ENCODE measurements around the gene AGBL4. TPM values are rescaled to one million over a fixed set of nuclear protein-coding genes. Genes with fewer than 3 reads are reported as not detected.

AGBL4 gene
- total RNA-seq, 4 donors from 2014 or later, result not detected

- Histone ChIP-seq H3K27ac (no peak overlapping the region), H3K27me3 (peaks cover 0 to 19% (median 0%) of the 10 kb centered on the region in 4 donors), H3K36me3 (no peaks in the 10 kb centered on the region), H3K4me1 (peaks cover 0 to 11% (median 0%) of the 10 kb centered on the region in 3 donors), H3K4me3 (no peak overlapping the region), H3K9me3 (no peaks in the 10 kb centered on the region)
- no peak for TF ChIP-seq POLR2A (IDR thresholded peaks at IDR 0.05)
- TF ChIP-seq CTCF (IDR thresholded peaks at IDR 0.05), result no peak
- WGBS, 2 donors, result 38 to 42% methylated on average over 3 of the region's 3 CpGs
- intact Hi-C loops (cut with DNase I), result no loop called here
- DNase-seq, result no peak
Observed at GRCh38 chr1:48808496-48808895, 1215.3 kb downstream of the AGBL4 start.

- no peak for DNase-seq
- TF ChIP-seq CTCF (IDR thresholded peaks at IDR 0.05) (no peak), POLR2A (IDR thresholded peaks at IDR 0.05) (no peak)
- Histone ChIP-seq H3K4me1 (peaks cover 0 to 11% (median 0%) of the 10 kb centered on the region in 3 donors), H3K9me3 (no peaks in the 10 kb centered on the region), H3K36me3 (no peaks in the 10 kb centered on the region), H3K4me3 (no peak overlapping the region), H3K27ac (no peak overlapping the region), H3K27me3 (peaks cover 0 to 27% (median 0%) of the 10 kb centered on the region in 4 donors)
- WGBS, 2 donors, result 30 to 35% methylated on average over 3 to 4 of the region's 4 CpGs
- intact Hi-C loops (cut with DNase I), result no loop called here
Observed at GRCh38 chr1:48807554-48808260, 1216.0 kb downstream of the AGBL4 start.

- peaks cover 0 to 38% (median 0%) of the 10 kb centered on the region in 4 donors for H3K27me3 ChIP-seq
Observed at GRCh38 chr1:48803474-48803873, 1220.3 kb downstream of the AGBL4 start.

GRCh38 chr1:48794816-48795215 is 1228.9 kb downstream of the AGBL4 start:
- 0% methylated on average over 1 of the region's 1 CpG for WGBS, 2 donors
- DNase-seq, result no peak
- Histone ChIP-seq H3K4me1 (peaks cover 0 to 7% (median 0%) of the 10 kb centered on the region in 3 donors), H3K4me3 (no peak overlapping the region), H3K27me3 (no peaks in the 10 kb centered on the region), H3K27ac (no peak overlapping the region), H3K36me3 (no peaks in the 10 kb centered on the region), H3K9me3 (no peaks in the 10 kb centered on the region)
- TF ChIP-seq CTCF (IDR thresholded peaks at IDR 0.05) (no peak), POLR2A (IDR thresholded peaks at IDR 0.05) (no peak)
- intact Hi-C loops (cut with DNase I), result no loop called here

More at GRCh38 chr1:48803474-48803873, 1220.3 kb downstream of the AGBL4 start:
- intact Hi-C loops (cut with DNase I), result no loop called here
- Histone ChIP-seq H3K4me3 (no peak overlapping the region), H3K27ac (no peak overlapping the region), H3K9me3 (no peaks in the 10 kb centered on the region), H3K36me3 (no peaks in the 10 kb centered on the region), H3K4me1 (peaks cover 0 to 9% (median 0%) of the 10 kb centered on the region in 3 donors)
- TF ChIP-seq POLR2A (IDR thresholded peaks at IDR 0.05) (no peak), CTCF (IDR thresholded peaks at IDR 0.05) (no peak)
- no peak for DNase-seq

GRCh38 chr1:48793863-48794262 is 1229.9 kb downstream of the AGBL4 start:
- Histone ChIP-seq H3K4me1 (peaks cover 0 to 12% (median 0%) of the 10 kb centered on the region in 3 donors), H3K36me3 (no peaks in the 10 kb centered on the region), H3K27ac (no peak overlapping the region), H3K4me3 (no peak overlapping the region), H3K27me3 (no peaks in the 10 kb centered on the region), H3K9me3 (no peaks in the 10 kb centered on the region)
- intact Hi-C loops (cut with DNase I), result no loop called here
- WGBS, 2 donors, result 36 to 75% methylated on average over 1 of the region's 1 CpG
- DNase-seq, result no peak
- TF ChIP-seq POLR2A (IDR thresholded peaks at IDR 0.05) (no peak), CTCF (IDR thresholded peaks at IDR 0.05) (no peak)
